ENCODE data around the gene MATN4.

The MATN4 gene

GRCh38 chr20:45283551-45284057 is 24.5 kb downstream of the MATN4 start:
- no peak overlapping the region for H3K27ac ChIP-seq (ENCODE audit: low read depth, low read length)
- H3K36me3 ChIP-seq (ENCODE audit: control insufficient read depth, insufficient read depth, low read length): no peaks in the 10 kb centered on the region
- H3K27me3 ChIP-seq (ENCODE audit: control insufficient read depth, insufficient read depth, low read length): no peaks in the 10 kb centered on the region
- H3K4me1 ChIP-seq (ENCODE audit: control insufficient read depth, insufficient read depth, low read length): no peaks in the 10 kb centered on the region
- H3K4me3 ChIP-seq (ENCODE audit: low read depth, low read length): no peak overlapping the region
- no peak overlapping the region for H3K9ac ChIP-seq (ENCODE audit: low read depth, low read length)
- no peaks in the 10 kb centered on the region for H3K9me3 ChIP-seq (ENCODE audit: control insufficient read depth, insufficient read depth, low read length)

- no peak overlapping the region for H3K27ac ChIP-seq (ENCODE audit: low read depth, low read length)
- no peak overlapping the region for H3K9ac ChIP-seq (ENCODE audit: low read depth, low read length)
- H3K27me3 ChIP-seq (ENCODE audit: control insufficient read depth, insufficient read depth, low read length): no peaks in the 10 kb centered on the region
- H3K36me3 ChIP-seq (ENCODE audit: control insufficient read depth, insufficient read depth, low read length): no peaks in the 10 kb centered on the region
- H3K4me1 ChIP-seq (ENCODE audit: control insufficient read depth, insufficient read depth, low read length): no peaks in the 10 kb centered on the region
- H3K4me3 ChIP-seq (ENCODE audit: low read depth, low read length): no peak overlapping the region
- no peaks in the 10 kb centered on the region for H3K9me3 ChIP-seq (ENCODE audit: control insufficient read depth, insufficient read depth, low read length)
Observed at GRCh38 chr20:45282700-45283550, 25.2 kb downstream of the MATN4 start.

- no peaks in the 10 kb centered on the region for H3K36me3 ChIP-seq (ENCODE audit: control insufficient read depth, insufficient read depth, low read length)
- H3K9ac ChIP-seq (ENCODE audit: low read depth, low read length): no peak overlapping the region
- no peaks in the 10 kb centered on the region for H3K27me3 ChIP-seq (ENCODE audit: control insufficient read depth, insufficient read depth, low read length)
- no peak overlapping the region for H3K4me3 ChIP-seq (ENCODE audit: low read depth, low read length)
- H3K9me3 ChIP-seq (ENCODE audit: control insufficient read depth, insufficient read depth, low read length): no peaks in the 10 kb centered on the region
- no peaks in the 10 kb centered on the region for H3K4me1 ChIP-seq (ENCODE audit: control insufficient read depth, insufficient read depth, low read length)
- H3K27ac ChIP-seq (ENCODE audit: low read depth, low read length): no peak overlapping the region
Observed at GRCh38 chr20:45279992-45280391, 28.1 kb downstream of the MATN4 start.

DNA sequence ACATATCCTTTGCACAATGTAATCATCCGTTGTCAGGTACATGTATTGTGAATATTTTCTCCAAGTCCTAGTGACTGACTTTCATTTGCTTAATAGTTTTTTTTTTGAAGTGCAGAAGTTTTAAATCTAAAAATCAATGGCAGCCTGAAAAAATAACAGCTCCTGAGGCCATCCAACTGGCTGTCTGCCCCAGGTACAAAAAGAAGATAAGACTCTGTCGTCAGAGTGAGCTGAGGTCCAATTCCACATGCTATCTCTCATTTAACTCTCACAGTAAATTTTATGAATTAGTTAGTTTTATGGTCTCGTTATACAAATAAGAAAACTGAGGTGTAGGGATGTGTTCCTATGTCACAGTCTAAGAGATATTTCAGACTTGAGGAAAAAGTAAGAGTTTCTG is 32.8 kb downstream of the MATN4 start:
- no peak overlapping the region for H3K27ac ChIP-seq (ENCODE audit: low read depth, low read length)
- H3K4me3 ChIP-seq (ENCODE audit: low read depth, low read length): no peak overlapping the region
- H3K4me1 ChIP-seq (ENCODE audit: control insufficient read depth, insufficient read depth, low read length): peaks cover 5% of the 10 kb centered on the region
- H3K9ac ChIP-seq (ENCODE audit: low read depth, low read length): no peak overlapping the region
- no peaks in the 10 kb centered on the region for H3K27me3 ChIP-seq (ENCODE audit: control insufficient read depth, insufficient read depth, low read length)
- no peaks in the 10 kb centered on the region for H3K36me3 ChIP-seq (ENCODE audit: control insufficient read depth, insufficient read depth, low read length)
- H3K9me3 ChIP-seq (ENCODE audit: control insufficient read depth, insufficient read depth, low read length): no peaks in the 10 kb centered on the region

- Histone ChIP-seq H3K27me3 (ENCODE audit: control insufficient read depth, insufficient read depth, low read length) (no peaks in the 10 kb centered on the region), H3K9ac (ENCODE audit: low read depth, low read length) (no peak overlapping the region), H3K9me3 (ENCODE audit: control insufficient read depth, insufficient read depth, low read length) (no peaks in the 10 kb centered on the region), H3K4me1 (ENCODE audit: control insufficient read depth, insufficient read depth, low read length) (peaks cover 5% of the 10 kb centered on the region), H3K4me3 (ENCODE audit: low read depth, low read length) (no peak overlapping the region), H3K36me3 (ENCODE audit: control insufficient read depth, insufficient read depth, low read length) (no peaks in the 10 kb centered on the region), H3K27ac (ENCODE audit: low read depth, low read length) (no peak overlapping the region)
Observed at GRCh38 chr20:45269754-45270270, 38.3 kb downstream of the MATN4 start.

DNA sequence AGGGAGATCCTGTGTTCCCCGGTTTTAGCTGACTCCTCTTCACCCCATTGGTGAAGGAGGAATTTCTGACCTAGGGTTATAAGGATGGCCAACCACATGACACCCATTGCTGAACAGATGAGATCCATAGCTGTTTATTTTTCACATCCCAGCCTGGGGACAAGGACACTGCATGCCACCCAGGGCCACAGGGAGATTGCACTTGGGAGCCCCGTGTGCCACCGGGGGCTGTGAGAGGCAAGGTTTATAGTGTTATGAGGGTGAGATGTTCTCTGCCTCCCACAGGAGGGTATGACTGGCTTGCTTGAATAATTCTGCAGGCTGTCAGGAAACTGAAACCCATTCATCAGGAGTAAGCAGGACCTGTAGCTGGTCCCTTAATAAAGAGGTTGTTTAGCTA is 39.0 kb downstream of the MATN4 start:
- Histone ChIP-seq H3K4me3 (ENCODE audit: low read depth, low read length) (no peak overlapping the region), H3K36me3 (ENCODE audit: control insufficient read depth, insufficient read depth, low read length) (no peaks in the 10 kb centered on the region), H3K9me3 (ENCODE audit: control insufficient read depth, insufficient read depth, low read length) (no peaks in the 10 kb centered on the region), H3K4me1 (ENCODE audit: control insufficient read depth, insufficient read depth, low read length) (peaks cover 5% of the 10 kb centered on the region), H3K9ac (ENCODE audit: low read depth, low read length) (no peak overlapping the region), H3K27me3 (ENCODE audit: control insufficient read depth, insufficient read depth, low read length) (no peaks in the 10 kb centered on the region), H3K27ac (ENCODE audit: low read depth, low read length) (no peak overlapping the region)

DNA sequence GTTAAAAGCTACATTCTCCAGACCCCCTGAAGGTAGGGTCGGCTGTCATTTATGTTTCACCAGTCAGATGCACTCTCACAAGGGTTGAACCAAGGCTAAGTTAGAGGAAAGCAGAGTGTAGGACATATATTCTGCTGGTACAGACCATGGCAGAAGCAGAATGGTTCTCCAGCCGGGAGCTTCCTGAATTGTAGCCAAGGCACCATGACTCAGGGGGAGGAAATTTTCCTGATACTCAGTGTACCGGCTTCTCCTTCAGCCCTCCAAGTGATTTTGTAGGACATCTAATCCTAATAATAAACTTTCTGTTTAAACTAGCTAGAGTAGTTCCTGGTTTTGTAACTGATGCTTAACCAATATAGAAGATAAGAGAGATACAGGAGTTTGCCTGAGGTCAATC is 39.6 kb downstream of the MATN4 start:
- Histone ChIP-seq H3K27ac (ENCODE audit: low read depth, low read length) (no peak overlapping the region), H3K4me1 (ENCODE audit: control insufficient read depth, insufficient read depth, low read length) (peaks cover 5% of the 10 kb centered on the region), H3K36me3 (ENCODE audit: control insufficient read depth, insufficient read depth, low read length) (no peaks in the 10 kb centered on the region), H3K4me3 (ENCODE audit: low read depth, low read length) (no peak overlapping the region), H3K9me3 (ENCODE audit: control insufficient read depth, insufficient read depth, low read length) (no peaks in the 10 kb centered on the region), H3K9ac (ENCODE audit: low read depth, low read length) (no peak overlapping the region), H3K27me3 (ENCODE audit: control insufficient read depth, insufficient read depth, low read length) (no peaks in the 10 kb centered on the region)

DNA sequence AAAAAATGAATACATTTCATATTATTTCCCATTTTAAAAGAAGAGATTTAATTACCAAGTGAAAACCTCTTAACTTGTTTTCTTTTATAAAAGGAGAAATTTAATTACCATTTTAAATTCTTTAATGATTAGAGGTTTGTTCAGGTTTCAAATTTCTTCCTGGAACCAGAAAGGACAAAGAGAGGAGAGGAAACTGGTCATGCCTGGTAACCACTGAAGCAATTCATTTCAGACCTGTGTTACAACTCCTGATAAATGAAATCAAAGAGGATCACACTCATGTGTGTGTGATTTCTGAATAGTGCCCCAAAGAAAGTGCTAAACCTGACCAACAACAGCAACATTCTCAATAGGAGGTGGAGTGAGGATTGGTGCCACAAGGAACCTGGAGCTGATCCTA is 41.1 kb downstream of the MATN4 start:
- no peaks in the 10 kb centered on the region for H3K9me3 ChIP-seq (ENCODE audit: control insufficient read depth, insufficient read depth, low read length)
- H3K27ac ChIP-seq (ENCODE audit: low read depth, low read length): no peak overlapping the region
- H3K36me3 ChIP-seq (ENCODE audit: control insufficient read depth, insufficient read depth, low read length): no peaks in the 10 kb centered on the region
- H3K4me1 ChIP-seq (ENCODE audit: control insufficient read depth, insufficient read depth, low read length): peaks cover 2% of the 10 kb centered on the region
- no peaks in the 10 kb centered on the region for H3K27me3 ChIP-seq (ENCODE audit: control insufficient read depth, insufficient read depth, low read length)
- H3K4me3 ChIP-seq (ENCODE audit: low read depth, low read length): no peak overlapping the region
- no peak overlapping the region for H3K9ac ChIP-seq (ENCODE audit: low read depth, low read length)

GRCh38 chr20:45263556-45264266 is 44.4 kb downstream of the MATN4 start:
- Histone ChIP-seq H3K27ac (ENCODE audit: low read depth, low read length) (no peak overlapping the region), H3K36me3 (ENCODE audit: control insufficient read depth, insufficient read depth, low read length) (no peaks in the 10 kb centered on the region), H3K27me3 (ENCODE audit: control insufficient read depth, insufficient read depth, low read length) (no peaks in the 10 kb centered on the region), H3K9ac (ENCODE audit: low read depth, low read length) (no peak overlapping the region), H3K9me3 (ENCODE audit: control insufficient read depth, insufficient read depth, low read length) (no peaks in the 10 kb centered on the region), H3K4me3 (ENCODE audit: low read depth, low read length) (no peak overlapping the region), H3K4me1 (ENCODE audit: control insufficient read depth, insufficient read depth, low read length) (peaks cover 6% of the 10 kb centered on the region)

DNA sequence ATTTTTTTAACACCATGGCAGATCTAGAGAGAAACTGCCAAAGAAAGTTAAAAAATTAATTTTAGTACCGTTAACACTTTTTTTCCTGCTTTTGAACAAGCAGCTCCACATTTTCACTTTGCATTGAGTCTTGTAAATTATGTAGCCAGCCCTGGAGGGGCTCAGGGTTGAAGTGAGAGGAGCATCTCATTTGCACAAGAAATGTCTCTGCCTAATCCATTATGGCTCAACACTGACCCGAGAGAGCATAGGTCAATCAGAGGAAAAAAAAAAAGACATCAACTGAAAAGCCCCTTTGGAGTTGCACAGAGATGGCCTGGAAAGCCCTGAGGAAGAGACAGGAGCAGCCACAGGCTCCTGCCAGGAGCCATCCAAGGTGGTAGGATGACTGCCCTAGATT is 49.4 kb downstream of the MATN4 start:
- Histone ChIP-seq H3K27ac (ENCODE audit: low read depth, low read length) (no peak overlapping the region), H3K4me1 (ENCODE audit: control insufficient read depth, insufficient read depth, low read length) (peaks cover 11% of the 10 kb centered on the region), H3K27me3 (ENCODE audit: control insufficient read depth, insufficient read depth, low read length) (no peaks in the 10 kb centered on the region), H3K9me3 (ENCODE audit: control insufficient read depth, insufficient read depth, low read length) (no peaks in the 10 kb centered on the region), H3K4me3 (ENCODE audit: low read depth, low read length) (no peak overlapping the region), H3K9ac (ENCODE audit: low read depth, low read length) (no peak overlapping the region), H3K36me3 (ENCODE audit: control insufficient read depth, insufficient read depth, low read length) (no peaks in the 10 kb centered on the region)

- Histone ChIP-seq H3K9me3 (ENCODE audit: control insufficient read depth, insufficient read depth, low read length) (no peaks in the 10 kb centered on the region), H3K9ac (ENCODE audit: low read depth, low read length) (no peak overlapping the region), H3K27me3 (ENCODE audit: control insufficient read depth, insufficient read depth, low read length) (no peaks in the 10 kb centered on the region), H3K27ac (ENCODE audit: low read depth, low read length) (no peak overlapping the region), H3K4me3 (ENCODE audit: low read depth, low read length) (no peak overlapping the region), H3K4me1 (ENCODE audit: control insufficient read depth, insufficient read depth, low read length) (peaks cover 11% of the 10 kb centered on the region), H3K36me3 (ENCODE audit: control insufficient read depth, insufficient read depth, low read length) (no peaks in the 10 kb centered on the region)
Observed at GRCh38 chr20:45258259-45258658, 49.8 kb downstream of the MATN4 start.

All from HUES48 (cell line).